GM12873 (cell line): Measurements from ENCODE around the gene SHOC1.

Experiments
- CTCF ChIP-seq: IDR thresholded peaks from 2 replicates; pipeline ENCODE4 v1.5.1; 2012; ENCODE audit warnings: low read depth, mild to moderate bottlenecking, moderate library complexity, low read length, control low read depth; ENCODE audit not compliant: insufficient read depth; ENCODE audit errors: missing control alignments

Gene SHOC1

GRCh38 chr9:111752455-111752854 is 42.3 kb downstream of the SHOC1 start:
- TF ChIP-seq CTCF: no peak
